Caco-2 (cell line): ENCODE data around the gene PTPRO. TPM values are rescaled to one million over a fixed set of nuclear protein-coding genes. Genes with fewer than 3 reads are reported as not detected.

Source experiments
- BruUV-seq: library from RNA; stranded (reverse); fragments of 400-500 nt; replicated peaks from 2 replicates; lab custom pipeline; 2021; lab: Mats Ljungman, UMichigan
- CTCF ChIA-PET: fragments of 300-600 bp; sonication (Branson Sonifier 250); formaldehyde crosslinking; loops from one replicate; lab custom pipeline; 2022; ENCODE audit warnings: antibody characterized with exemption; lab: Charles Lee
- POLR2A ChIA-PET: fragments of 300-600 bp; sonication (Branson Sonifier 250); formaldehyde crosslinking; loops from one replicate; lab custom pipeline; 2022; ENCODE audit warnings: antibody characterized with exemption; lab: Charles Lee
- DNase-seq, 2 experiments: peaks; one replicate each; pipeline versions ENCODE4 v3.0.0 to v3.0.0-alpha.2; 2020 to 2022
- H3K27me3 ChIP-seq: replicated peaks from 2 replicates; pipeline ENCODE4 v1.6.0; 2011; ENCODE audit warnings: low read length; ENCODE audit not compliant: control insufficient read depth, insufficient read depth
- H3K36me3 ChIP-seq: 2 replicates; pipeline ENCODE4 v1.5.1; 2011; ENCODE audit warnings: low read length; ENCODE audit not compliant: control insufficient read depth, insufficient read depth
- H3K4me1 ChIP-seq: fragments of 250-450 bp; sonication (Bioruptor Pico); 2 replicates; pipeline ENCODE4 v1.5.1; 2020; ENCODE audit warnings: mild to moderate bottlenecking
- H3K4me3 ChIP-seq: 2 replicates; pipeline ENCODE4 v1.5.1; 2011; ENCODE audit warnings: low read depth, mild to moderate bottlenecking, control low read depth, low read length
- H3K9me3 ChIP-seq: fragments of 250-450 bp; sonication (Bioruptor Pico); 2 replicates; pipeline ENCODE4 v1.5.1; 2020; ENCODE audit warnings: mild to moderate bottlenecking, moderate library complexity
- H3K27ac Mint-ChIP-seq: one replicate; pipeline ENCODE4 v1.8.0; 2022; ENCODE audit warnings: mixed read lengths; ENCODE audit not compliant: unreplicated experiment
- H3K27me3 Mint-ChIP-seq: one replicate; pipeline ENCODE4 v1.8.0; 2022; ENCODE audit warnings: mixed read lengths; ENCODE audit not compliant: insufficient read depth, unreplicated experiment
- H3K36me3 Mint-ChIP-seq: one replicate; pipeline ENCODE4 v1.8.0; 2022; ENCODE audit warnings: mild to moderate bottlenecking, mixed read lengths; ENCODE audit not compliant: insufficient read depth, unreplicated experiment
- H3K4me1 Mint-ChIP-seq: one replicate; pipeline ENCODE4 v1.8.0; 2022; ENCODE audit warnings: low read depth, mixed read lengths; ENCODE audit not compliant: unreplicated experiment
- H3K4me3 Mint-ChIP-seq: one replicate; pipeline ENCODE4 v1.8.0; 2022; ENCODE audit warnings: mild to moderate bottlenecking, moderate library complexity, mixed read lengths; ENCODE audit not compliant: unreplicated experiment
- H3K9me3 Mint-ChIP-seq: one replicate; pipeline ENCODE4 v1.8.0; 2022; ENCODE audit warnings: mixed read lengths; ENCODE audit not compliant: unreplicated experiment
- intact Hi-C: fragments of 100-400 bp; cut with micrococcal nuclease; formaldehyde crosslinking; loops from one replicate; pipeline ENCODE4 v1.10.0; 2022; ENCODE audit not compliant: unreplicated experiment
- total RNA-seq: library from RNA; stranded (reverse); gene quantifications from 2 replicates; pipeline ENCODE4 v1.2.3, GENCODE V29; 2022
- TF ChIP-seq, protein P1 (sequence below), 2 experiments: fragments of 200-600 bp in 1 of 2; IDR thresholded peaks; 1 replicate in 1 of 2; 2 replicates in 1 of 2; pipeline versions ENCODE4 v1.5.1 to v1.8.0; 2011 to 2022; ENCODE audit warnings: antibody characterized with exemption in 1 of 2, control low read depth in 1 of 2, inconsistent platforms in 1 of 2, low read depth in 1 of 2, low read length in 1 of 2, mild to moderate bottlenecking in 1 of 2, moderate library complexity in 1 of 2; ENCODE audit not compliant: insufficient read depth in 1 of 2, severe bottlenecking in 1 of 2, unreplicated experiment in 1 of 2

The PTPRO gene
- total RNA-seq, 1 experiment from 2014 or later = not detected

- Histone ChIP-seq H3K4me1 (no peaks in the 10 kb centered on the region), H3K4me3 (no peak overlapping the region), H3K27me3 (no peaks in the 10 kb centered on the region; the same call in 1 of the 2 replicates), H3K9me3 (no peaks in the 10 kb centered on the region), H3K36me3 (no peaks in the 10 kb centered on the region)
- no peaks in the 10 kb centered on the region for H3K36me3 Mint-ChIP-seq
- DNase-seq = no peak
- H3K4me1 Mint-ChIP-seq = no peaks in the 10 kb centered on the region
- TF ChIP-seq, protein P1, sequence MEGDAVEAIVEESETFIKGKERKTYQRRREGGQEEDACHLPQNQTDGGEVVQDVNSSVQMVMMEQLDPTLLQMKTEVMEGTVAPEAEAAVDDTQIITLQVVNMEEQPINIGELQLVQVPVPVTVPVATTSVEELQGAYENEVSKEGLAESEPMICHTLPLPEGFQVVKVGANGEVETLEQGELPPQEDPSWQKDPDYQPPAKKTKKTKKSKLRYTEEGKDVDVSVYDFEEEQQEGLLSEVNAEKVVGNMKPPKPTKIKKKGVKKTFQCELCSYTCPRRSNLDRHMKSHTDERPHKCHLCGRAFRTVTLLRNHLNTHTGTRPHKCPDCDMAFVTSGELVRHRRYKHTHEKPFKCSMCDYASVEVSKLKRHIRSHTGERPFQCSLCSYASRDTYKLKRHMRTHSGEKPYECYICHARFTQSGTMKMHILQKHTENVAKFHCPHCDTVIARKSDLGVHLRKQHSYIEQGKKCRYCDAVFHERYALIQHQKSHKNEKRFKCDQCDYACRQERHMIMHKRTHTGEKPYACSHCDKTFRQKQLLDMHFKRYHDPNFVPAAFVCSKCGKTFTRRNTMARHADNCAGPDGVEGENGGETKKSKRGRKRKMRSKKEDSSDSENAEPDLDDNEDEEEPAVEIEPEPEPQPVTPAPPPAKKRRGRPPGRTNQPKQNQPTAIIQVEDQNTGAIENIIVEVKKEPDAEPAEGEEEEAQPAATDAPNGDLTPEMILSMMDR (IDR thresholded peaks at IDR 0.05; ENCODE audit: insufficient read depth in 1 of 2, low read depth in 1 of 2, low read length in 1 of 2, severe bottlenecking in 1 of 2, unreplicated experiment in 1 of 2) = no peak
- peaks cover 20% of the 10 kb centered on the region for H3K27me3 Mint-ChIP-seq
- BruUV-seq = no TSS peak
- no peak overlapping the region for H3K4me3 Mint-ChIP-seq
- CTCF ChIA-PET = no interaction called here
- H3K27ac Mint-ChIP-seq = no peak overlapping the region
- H3K9me3 Mint-ChIP-seq = no peaks in the 10 kb centered on the region
- intact Hi-C loops = no loop called here
- POLR2A ChIA-PET = no interaction called here
Measured at GRCh38 chr12:15541996-15542631, 219.8 kb downstream of the PTPRO start.

- H3K9me3 Mint-ChIP-seq = no peaks in the 10 kb centered on the region
- no peaks in the 10 kb centered on the region for H3K4me1 ChIP-seq
- TF ChIP-seq, protein P1 (IDR thresholded peaks at IDR 0.05; ENCODE audit: insufficient read depth in 1 of 2, low read depth in 1 of 2, low read length in 1 of 2, severe bottlenecking in 1 of 2, unreplicated experiment in 1 of 2) = no peak
- intact Hi-C loops = no loop called here
- no peaks in the 10 kb centered on the region for H3K4me1 Mint-ChIP-seq
- no peaks in the 10 kb centered on the region; the same call in 1 of the 2 replicates for H3K27me3 ChIP-seq
- H3K27ac Mint-ChIP-seq = no peak overlapping the region
- H3K4me3 Mint-ChIP-seq = no peak overlapping the region
- H3K36me3 Mint-ChIP-seq = no peaks in the 10 kb centered on the region
- no peak overlapping the region for H3K4me3 ChIP-seq
- H3K36me3 ChIP-seq = no peaks in the 10 kb centered on the region
- CTCF ChIA-PET = no interaction called here
- peaks cover 16% of the 10 kb centered on the region for H3K27me3 Mint-ChIP-seq
- DNase-seq = no peak
- POLR2A ChIA-PET = no interaction called here
- no peaks in the 10 kb centered on the region for H3K9me3 ChIP-seq
- BruUV-seq = no TSS peak
Measured at GRCh38 chr12:15543347-15543746, 221.0 kb downstream of the PTPRO start.

DNA sequence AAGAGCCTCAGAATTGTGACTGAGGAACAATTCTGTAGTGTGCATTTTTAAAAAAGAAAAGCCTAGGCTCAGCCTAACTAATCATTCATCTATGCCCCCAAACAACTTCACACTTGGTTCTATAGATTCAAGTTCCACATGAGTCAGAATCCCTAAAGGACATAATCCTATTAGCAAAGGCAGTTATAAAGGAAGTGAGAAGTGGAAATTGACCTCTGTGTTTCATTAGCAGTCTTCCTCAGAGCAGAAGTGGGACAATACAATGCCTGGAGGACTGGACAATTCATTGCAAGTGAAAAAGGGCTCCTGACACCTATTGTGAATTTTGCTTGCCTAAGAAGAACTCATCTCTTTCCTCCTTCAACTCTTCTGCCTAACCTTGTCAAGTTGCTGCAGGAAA lies 222.3 kb downstream of the PTPRO start:
- TF ChIP-seq, protein P1 (IDR thresholded peaks at IDR 0.05; ENCODE audit: insufficient read depth in 1 of 2, low read depth in 1 of 2, low read length in 1 of 2, severe bottlenecking in 1 of 2, unreplicated experiment in 1 of 2) = no peak
- Histone ChIP-seq H3K9me3 (no peaks in the 10 kb centered on the region), H3K4me3 (no peak overlapping the region), H3K27me3 (no peaks in the 10 kb centered on the region; the same call in 1 of the 2 replicates), H3K36me3 (no peaks in the 10 kb centered on the region), H3K4me1 (no peaks in the 10 kb centered on the region)
- Mint-ChIP-seq H3K9me3 (no peaks in the 10 kb centered on the region), H3K27ac (no peak overlapping the region), H3K36me3 (no peaks in the 10 kb centered on the region), H3K4me3 (no peak overlapping the region), H3K27me3 (peaks cover 16% of the 10 kb centered on the region), H3K4me1 (no peaks in the 10 kb centered on the region)
- no peak for DNase-seq
- intact Hi-C loops = no loop called here
- no TSS peak for BruUV-seq
- ChIA-PET POLR2A (no interaction called here), CTCF (no interaction called here)
